ENCODE measurements around the gene CIB4.

DNA sequence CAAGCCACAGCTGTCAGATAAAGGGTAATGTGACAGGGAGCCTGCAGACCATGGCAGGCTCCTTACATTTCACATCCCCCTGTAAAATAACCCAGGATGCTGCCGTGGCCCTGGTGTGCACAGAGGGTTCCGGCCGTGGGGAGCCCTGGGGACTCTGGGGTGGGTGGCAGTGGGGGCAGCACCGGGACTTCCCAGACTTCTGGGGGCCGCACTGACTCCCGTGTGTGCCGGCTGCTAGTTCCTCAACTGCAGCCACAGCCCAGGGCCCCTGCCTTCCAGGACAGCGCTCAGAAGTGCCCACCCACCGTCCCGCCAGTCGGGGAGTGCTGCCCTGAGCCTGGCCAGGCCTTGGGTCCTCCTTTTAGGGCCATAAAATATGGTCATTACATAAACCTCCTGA is 56.5 kb downstream of the CIB4 start:
- TF ChIP-seq, protein P1, sequence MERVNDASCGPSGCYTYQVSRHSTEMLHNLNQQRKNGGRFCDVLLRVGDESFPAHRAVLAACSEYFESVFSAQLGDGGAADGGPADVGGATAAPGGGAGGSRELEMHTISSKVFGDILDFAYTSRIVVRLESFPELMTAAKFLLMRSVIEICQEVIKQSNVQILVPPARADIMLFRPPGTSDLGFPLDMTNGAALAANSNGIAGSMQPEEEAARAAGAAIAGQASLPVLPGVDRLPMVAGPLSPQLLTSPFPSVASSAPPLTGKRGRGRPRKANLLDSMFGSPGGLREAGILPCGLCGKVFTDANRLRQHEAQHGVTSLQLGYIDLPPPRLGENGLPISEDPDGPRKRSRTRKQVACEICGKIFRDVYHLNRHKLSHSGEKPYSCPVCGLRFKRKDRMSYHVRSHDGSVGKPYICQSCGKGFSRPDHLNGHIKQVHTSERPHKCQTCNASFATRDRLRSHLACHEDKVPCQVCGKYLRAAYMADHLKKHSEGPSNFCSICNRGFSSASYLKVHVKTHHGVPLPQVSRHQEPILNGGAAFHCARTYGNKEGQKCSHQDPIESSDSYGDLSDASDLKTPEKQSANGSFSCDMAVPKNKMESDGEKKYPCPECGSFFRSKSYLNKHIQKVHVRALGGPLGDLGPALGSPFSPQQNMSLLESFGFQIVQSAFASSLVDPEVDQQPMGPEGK (CRISPR knock-in tag; IDR thresholded peaks at IDR 0.05; ENCODE audit: borderline replicate concordance), result no peak
- TF ChIP-seq ZFP30 (CRISPR knock-in tag; IDR thresholded peaks at IDR 0.05) (no peak), ZNF565 (CRISPR knock-in tag; conservative IDR thresholded peaks at IDR 0.05; ENCODE audit: low read depth) (no peak), RARB (CRISPR knock-in tag; IDR thresholded peaks at IDR 0.05) (no peak)
- TF ChIP-seq, protein P2, sequence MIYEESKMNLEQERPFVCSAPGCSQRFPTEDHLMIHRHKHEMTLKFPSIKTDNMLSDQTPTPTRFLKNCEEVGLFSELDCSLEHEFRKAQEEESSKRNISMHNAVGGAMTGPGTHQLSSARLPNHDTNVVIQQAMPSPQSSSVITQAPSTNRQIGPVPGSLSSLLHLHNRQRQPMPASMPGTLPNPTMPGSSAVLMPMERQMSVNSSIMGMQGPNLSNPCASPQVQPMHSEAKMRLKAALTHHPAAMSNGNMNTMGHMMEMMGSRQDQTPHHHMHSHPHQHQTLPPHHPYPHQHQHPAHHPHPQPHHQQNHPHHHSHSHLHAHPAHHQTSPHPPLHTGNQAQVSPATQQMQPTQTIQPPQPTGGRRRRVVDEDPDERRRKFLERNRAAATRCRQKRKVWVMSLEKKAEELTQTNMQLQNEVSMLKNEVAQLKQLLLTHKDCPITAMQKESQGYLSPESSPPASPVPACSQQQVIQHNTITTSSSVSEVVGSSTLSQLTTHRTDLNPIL (CRISPR knock-in tag; IDR thresholded peaks at IDR 0.05; ENCODE audit: low read depth), result no peak

All from SK-N-SH treated with all-trans-retinoic acid at 6 μM for 48 hours (cell line).